Astrocyte (in vitro differentiated cells and primary cell): ENCODE results near the gene TMPO. TPM values are rescaled to one million over a fixed set of nuclear protein-coding genes. Genes with fewer than 3 reads are reported as not detected.
"Not testable (repeated sequence)": the region's sequence is repeated elsewhere in the genome, so short reads cannot be mapped to it uniquely, and the experiment has no call there.

Source experiments
- DNase-seq: peaks from one replicate; pipeline ENCODE4 v3.0.0-alpha.2; 2010; ENCODE audit warnings: low read depth
- FAIRE-seq: peaks from 2 replicates; lab custom pipeline; 2011; peaks lifted over from hg19 to GRCh38; lab: Jason Lieb, UNC
- H2AFZ ChIP-seq: 2 replicates; pipeline ENCODE4 v1.6.0; 2012; ENCODE audit warnings: low read depth, low read length, inconsistent platforms
- H3K27ac ChIP-seq: 2 replicates; pipeline ENCODE4 v1.5.1; 2011; ENCODE audit warnings: low read depth, low read length, inconsistent platforms
- H3K27me3 ChIP-seq: 2 replicates; pipeline ENCODE4 v1.6.0; 2011; ENCODE audit warnings: low read length, inconsistent platforms; ENCODE audit not compliant: insufficient read depth
- H3K36me3 ChIP-seq: 2 replicates; pipeline ENCODE4 v1.5.1; 2011; ENCODE audit warnings: low read length, inconsistent platforms; ENCODE audit not compliant: insufficient read depth
- H3K4me1 ChIP-seq: 2 replicates; pipeline ENCODE4 v1.5.1; 2011; ENCODE audit warnings: low read length, inconsistent platforms; ENCODE audit not compliant: insufficient read depth
- H3K4me2 ChIP-seq: 2 replicates; pipeline ENCODE4 v1.6.0; 2012; ENCODE audit warnings: low read length, inconsistent platforms
- H3K4me3 ChIP-seq: 2 replicates; pipeline ENCODE4 v1.5.1; 2011; ENCODE audit warnings: low read depth, mild to moderate bottlenecking, low read length, inconsistent platforms; ENCODE audit not compliant: insufficient read depth
- H3K79me2 ChIP-seq: 2 replicates; pipeline ENCODE4 v1.6.0; 2012; ENCODE audit warnings: mild to moderate bottlenecking, low read length, inconsistent platforms; ENCODE audit not compliant: insufficient read depth
- H3K9ac ChIP-seq: 2 replicates; pipeline ENCODE4 v1.6.0; 2012; ENCODE audit warnings: mild to moderate bottlenecking, low read length, inconsistent platforms
- H3K9me3 ChIP-seq: 2 replicates; pipeline ENCODE4 v1.5.1; 2012; ENCODE audit warnings: low read depth, mild to moderate bottlenecking, low read length, inconsistent platforms; ENCODE audit not compliant: insufficient read depth
- H4K20me1 ChIP-seq: 2 replicates; pipeline ENCODE4 v1.6.0; 2012; ENCODE audit warnings: low read length, inconsistent platforms; ENCODE audit not compliant: insufficient read depth
- H3K27ac Mint-ChIP-seq: one replicate; pipeline ENCODE4 v1.8.0; 2021; ENCODE audit warnings: mild to moderate bottlenecking, mixed read lengths; ENCODE audit not compliant: unreplicated experiment
- H3K27me3 Mint-ChIP-seq: one replicate; pipeline ENCODE4 v1.8.0; 2021; ENCODE audit warnings: low read depth, mixed read lengths; ENCODE audit not compliant: unreplicated experiment
- H3K36me3 Mint-ChIP-seq: one replicate; pipeline ENCODE4 v1.8.0; 2021; ENCODE audit warnings: low read depth, mixed read lengths; ENCODE audit not compliant: unreplicated experiment
- H3K4me1 Mint-ChIP-seq: one replicate; pipeline ENCODE4 v1.8.0; 2021; ENCODE audit warnings: low read depth, mixed read lengths; ENCODE audit not compliant: unreplicated experiment
- H3K4me3 Mint-ChIP-seq: one replicate; pipeline ENCODE4 v1.8.0; 2021; ENCODE audit warnings: mild to moderate bottlenecking, moderate library complexity, mixed read lengths; ENCODE audit not compliant: unreplicated experiment
- H3K9me3 Mint-ChIP-seq: one replicate; pipeline ENCODE4 v1.8.0; 2021; ENCODE audit warnings: mild to moderate bottlenecking, mixed read lengths; ENCODE audit not compliant: unreplicated experiment
- EZH2 ChIP-seq: IDR thresholded peaks from 2 replicates; pipeline ENCODE4 v1.6.1; 2012; ENCODE audit warnings: mild to moderate bottlenecking, low read length, inconsistent platforms; ENCODE audit not compliant: insufficient read depth
- total RNA-seq: library from RNA; stranded (reverse); gene quantifications from 2 replicates; pipeline ENCODE4 v1.2.1, GENCODE V29; 2021
- TF ChIP-seq, protein P1 (sequence below): IDR thresholded peaks from 2 replicates; pipeline ENCODE4 v1.5.1; 2011; ENCODE audit warnings: low read depth, mild to moderate bottlenecking, inconsistent platforms, low read length, moderate library complexity; ENCODE audit not compliant: insufficient read depth

The TMPO gene
- total RNA-seq, 1 donor from 2014 or later = 39.2 TPM

DNA sequence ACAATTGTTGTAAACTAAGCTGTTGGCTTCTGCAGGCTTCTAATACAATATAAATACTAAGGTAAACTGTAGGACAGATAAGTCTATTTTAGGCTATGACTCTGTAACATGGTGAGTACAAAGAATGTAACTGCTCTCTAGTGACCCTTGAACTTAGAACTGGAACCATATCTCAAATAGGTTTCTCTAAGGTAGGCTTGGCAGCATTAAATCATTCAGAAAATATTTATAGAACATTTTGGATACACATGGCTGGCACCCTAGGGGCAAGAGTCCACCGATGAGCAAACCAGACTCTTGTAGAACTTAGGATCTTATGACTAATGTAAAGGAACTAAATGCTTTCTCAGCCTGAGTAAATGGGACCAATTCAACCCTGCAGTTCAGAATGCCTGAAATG is 58.7 kb downstream of the TMPO start:
- Mint-ChIP-seq H3K27ac (no peak overlapping the region), H3K36me3 (peaks cover 3% of the 10 kb centered on the region), H3K4me1 (no peaks in the 10 kb centered on the region), H3K9me3 (no peaks in the 10 kb centered on the region), H3K4me3 (no peak overlapping the region), H3K27me3 (no peaks in the 10 kb centered on the region)
- TF ChIP-seq, protein P1, sequence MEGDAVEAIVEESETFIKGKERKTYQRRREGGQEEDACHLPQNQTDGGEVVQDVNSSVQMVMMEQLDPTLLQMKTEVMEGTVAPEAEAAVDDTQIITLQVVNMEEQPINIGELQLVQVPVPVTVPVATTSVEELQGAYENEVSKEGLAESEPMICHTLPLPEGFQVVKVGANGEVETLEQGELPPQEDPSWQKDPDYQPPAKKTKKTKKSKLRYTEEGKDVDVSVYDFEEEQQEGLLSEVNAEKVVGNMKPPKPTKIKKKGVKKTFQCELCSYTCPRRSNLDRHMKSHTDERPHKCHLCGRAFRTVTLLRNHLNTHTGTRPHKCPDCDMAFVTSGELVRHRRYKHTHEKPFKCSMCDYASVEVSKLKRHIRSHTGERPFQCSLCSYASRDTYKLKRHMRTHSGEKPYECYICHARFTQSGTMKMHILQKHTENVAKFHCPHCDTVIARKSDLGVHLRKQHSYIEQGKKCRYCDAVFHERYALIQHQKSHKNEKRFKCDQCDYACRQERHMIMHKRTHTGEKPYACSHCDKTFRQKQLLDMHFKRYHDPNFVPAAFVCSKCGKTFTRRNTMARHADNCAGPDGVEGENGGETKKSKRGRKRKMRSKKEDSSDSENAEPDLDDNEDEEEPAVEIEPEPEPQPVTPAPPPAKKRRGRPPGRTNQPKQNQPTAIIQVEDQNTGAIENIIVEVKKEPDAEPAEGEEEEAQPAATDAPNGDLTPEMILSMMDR = no peak
- no peak for TF ChIP-seq EZH2
- H2AFZ ChIP-seq = no peak overlapping the region
- no peaks in the 10 kb centered on the region for H3K36me3 ChIP-seq
- FAIRE-seq (no peak), DNase-seq (no peak)
- no peaks in the 10 kb centered on the region for H4K20me1 ChIP-seq
- H3K4me3 ChIP-seq = no peak overlapping the region
- no peaks in the 10 kb centered on the region for H3K4me1 ChIP-seq
- no peak overlapping the region for H3K4me2 ChIP-seq
- no peak overlapping the region for H3K9ac ChIP-seq
- H3K9me3 ChIP-seq = no peaks in the 10 kb centered on the region
- H3K27ac ChIP-seq = no peak overlapping the region
- no peaks in the 10 kb centered on the region for H3K27me3 ChIP-seq
- H3K79me2 ChIP-seq = no peaks in the 10 kb centered on the region

DNA sequence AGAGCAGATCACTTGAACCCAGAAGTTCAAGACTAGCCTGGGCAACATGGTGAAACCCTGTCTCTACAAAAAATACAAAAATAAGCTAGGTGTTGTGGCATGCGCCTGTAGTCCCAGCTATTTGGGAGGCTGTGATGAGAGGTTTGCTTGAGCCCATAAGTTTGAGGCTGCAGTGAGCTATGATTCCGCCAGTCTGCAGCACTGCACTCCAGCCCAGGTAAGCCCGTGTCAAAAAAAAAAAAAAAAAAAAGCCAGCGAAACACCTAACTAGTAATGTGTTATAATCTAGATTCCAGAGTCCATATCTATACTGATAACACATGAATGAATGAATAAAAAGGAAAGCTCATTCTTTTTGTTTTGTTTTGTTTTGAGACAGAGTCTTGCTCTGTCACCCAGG is 59.6 kb downstream of the TMPO start:
- FAIRE-seq = no peak
- H3K4me1 ChIP-seq = no peaks in the 10 kb centered on the region
- H3K27ac Mint-ChIP-seq = no peak overlapping the region

DNA sequence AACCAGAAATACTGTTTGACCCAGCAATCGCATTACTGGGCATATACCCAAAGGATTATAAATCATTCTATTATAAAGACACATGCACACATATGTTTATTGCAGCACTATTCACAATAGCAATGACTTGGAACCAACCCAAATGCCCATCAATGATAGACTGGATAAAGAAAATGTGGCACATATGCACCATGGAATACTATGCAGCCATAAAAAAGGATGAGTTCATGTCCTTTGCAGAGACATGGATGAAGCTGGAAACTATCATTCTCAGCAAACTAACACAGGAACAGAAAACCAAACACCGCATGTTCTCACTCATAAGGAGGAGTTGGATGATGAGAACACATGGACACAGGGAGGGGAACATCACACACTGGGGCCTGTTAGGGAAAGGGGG is 61.4 kb downstream of the TMPO start:
- H3K27ac ChIP-seq = not testable (repeated sequence)

More for the DNA sequence above, 59.6 kb downstream of the TMPO start:
- Histone ChIP-seq H3K36me3 (no peaks in the 10 kb centered on the region), H3K27ac (no peak overlapping the region), H4K20me1 (no peaks in the 10 kb centered on the region), H3K27me3 (no peaks in the 10 kb centered on the region), H3K4me3 (no peak overlapping the region), H3K9ac (no peak overlapping the region), H3K79me2 (no peaks in the 10 kb centered on the region), H2AFZ (no peak overlapping the region), H3K9me3 (no peaks in the 10 kb centered on the region), H3K4me2 (no peak overlapping the region)
- no peaks in the 10 kb centered on the region for H3K9me3 Mint-ChIP-seq
- no peaks in the 10 kb centered on the region for H3K4me1 Mint-ChIP-seq
- H3K36me3 Mint-ChIP-seq = peaks cover 3% of the 10 kb centered on the region
- H3K27me3 Mint-ChIP-seq = no peaks in the 10 kb centered on the region
- DNase-seq = no peak
- TF ChIP-seq, protein P1 = no peak
- no peak overlapping the region for H3K4me3 Mint-ChIP-seq

More for the DNA sequence above, 61.4 kb downstream of the TMPO start:
- not testable (repeated sequence) for H3K27me3 ChIP-seq, H3K9me3 ChIP-seq, H3K4me3 Mint-ChIP-seq, H3K27me3 Mint-ChIP-seq, FAIRE-seq, H3K9ac ChIP-seq, H4K20me1 ChIP-seq, H3K4me3 ChIP-seq, H3K4me2 ChIP-seq, H3K9me3 Mint-ChIP-seq, H3K4me1 Mint-ChIP-seq, H3K36me3 ChIP-seq, H3K27ac Mint-ChIP-seq, H3K36me3 Mint-ChIP-seq, H3K79me2 ChIP-seq, H2AFZ ChIP-seq, DNase-seq, H3K4me1 ChIP-seq
